IMR-90 (cell line): ENCODE data around the gene EDC4. TPM values are rescaled to one million over a fixed set of nuclear protein-coding genes. Genes with fewer than 3 reads are reported as not detected.

ENCODE experiments used
- ATAC-seq: fragments of 200-7000 bp; cut with Tn5 transposase; 2 replicates; pipeline ENCODE4 v1.9.1; 2020; ENCODE audit warnings: low read depth, mild to moderate bottlenecking, moderate library complexity
- BruUV-seq: library from RNA; stranded (reverse); fragments of 400-500 nt; replicated peaks from 2 replicates; lab custom pipeline; 2021; lab: Mats Ljungman, UMichigan
- CTCF ChIA-PET: fragments of 300-600 bp; formaldehyde crosslinking; extraction: SDS; loops from one replicate; lab custom pipeline; 2021; ENCODE audit warnings: antibody characterized with exemption; lab: Yijun Ruan, JAX
- POLR2A ChIA-PET: fragments of 300-600 bp; sonication (Branson Sonifier 250); formaldehyde crosslinking; loops from one replicate; lab custom pipeline; 2022; ENCODE audit warnings: antibody characterized with exemption; ENCODE audit not compliant: unreplicated experiment; lab: Charles Lee
- DNase-seq: peaks from one replicate; pipeline ENCODE4 v3.0.0; 2013
- H2AFZ ChIP-seq: replicated peaks from 2 replicates; pipeline ENCODE3; 2013; ENCODE audit warnings: low read length, mild to moderate bottlenecking; ENCODE audit not compliant: poor library complexity
- H2AK5ac ChIP-seq: 2 replicates; pipeline ENCODE4 v1.6.1; 2013; ENCODE audit warnings: low read depth, low read length, inconsistent platforms
- H2AK9ac ChIP-seq: replicated peaks from 2 replicates; pipeline ENCODE3; 2013; ENCODE audit warnings: mild to moderate bottlenecking, low read depth, low read length, moderate library complexity; ENCODE audit not compliant: poor library complexity
- H2BK120ac ChIP-seq: 2 replicates; pipeline ENCODE4 v1.6.1; 2013; ENCODE audit warnings: low read depth, low read length, inconsistent platforms
- H2BK15ac ChIP-seq: 3 replicates; pipeline ENCODE4 v1.6.1; 2013; ENCODE audit warnings: low read depth, low read length, inconsistent platforms
- H2BK20ac ChIP-seq: 2 replicates; pipeline ENCODE4 v1.6.1; 2013; ENCODE audit warnings: low read depth, mild to moderate bottlenecking, inconsistent platforms, low read length, moderate library complexity
- H2BK5ac ChIP-seq: 2 replicates; pipeline ENCODE4 v1.6.1; 2013; ENCODE audit warnings: mild to moderate bottlenecking, low read depth, low read length, inconsistent platforms; ENCODE audit not compliant: poor library complexity, severe bottlenecking
- H3K14ac ChIP-seq: replicated peaks from 2 replicates; pipeline ENCODE4 v1.6.1; 2013; ENCODE audit warnings: low read depth, low read length, inconsistent platforms
- H3K18ac ChIP-seq: 2 replicates; pipeline ENCODE4 v1.6.1; 2013; ENCODE audit warnings: low read depth, low read length, control low read depth
- H3K23ac ChIP-seq: 2 replicates; pipeline ENCODE4 v1.6.1; 2013; ENCODE audit warnings: low read depth, low read length, inconsistent platforms
- H3K27ac ChIP-seq: 2 replicates; pipeline ENCODE4 v1.5.1; 2013; ENCODE audit warnings: mild to moderate bottlenecking, control low read depth, low read length; ENCODE audit not compliant: insufficient read depth
- H3K27me3 ChIP-seq: 2 replicates; pipeline ENCODE4 v1.6.1; 2013; ENCODE audit warnings: low read length; ENCODE audit not compliant: control insufficient read depth, insufficient read depth
- H3K36me3 ChIP-seq: 2 replicates; pipeline ENCODE4 v1.6.1; 2013; ENCODE audit warnings: low read length, mixed read lengths; ENCODE audit not compliant: control insufficient read depth, insufficient read depth
- H3K4ac ChIP-seq: 2 replicates; pipeline ENCODE4 v1.6.1; 2013; ENCODE audit warnings: low read depth, low read length, inconsistent platforms
- H3K4me1 ChIP-seq: 2 replicates; pipeline ENCODE4 v1.6.1; 2013; ENCODE audit warnings: low read length, mixed read lengths; ENCODE audit not compliant: control insufficient read depth, insufficient read depth
- H3K4me2 ChIP-seq: 2 replicates; pipeline ENCODE4 v1.6.1; 2013; ENCODE audit warnings: low read depth, mild to moderate bottlenecking, control low read depth, low read length, moderate library complexity
- H3K4me3 ChIP-seq: 2 replicates; pipeline ENCODE4 v1.5.1; 2013; ENCODE audit warnings: low read depth, mild to moderate bottlenecking, control low read depth, low read length, moderate library complexity; ENCODE audit not compliant: insufficient read depth
- H3K56ac ChIP-seq: 2 replicates; pipeline ENCODE4 v1.6.1; 2013; ENCODE audit warnings: low read length, inconsistent platforms; ENCODE audit not compliant: insufficient read depth; ENCODE audit errors: extremely low read depth
- H3K79me1 ChIP-seq, 2 experiments: 2 replicates each; pipeline ENCODE4 v1.6.1; 2013; ENCODE audit warnings: low read length in 2 of 2, inconsistent platforms in 1 of 2, low read depth in 1 of 2
- H3K9ac ChIP-seq: 2 replicates; pipeline ENCODE4 v1.6.1; 2013; ENCODE audit warnings: low read depth, low read length, control low read depth
- H3K9me1 ChIP-seq: 2 replicates; pipeline ENCODE4 v1.6.1; 2013; ENCODE audit warnings: low read length, inconsistent platforms; ENCODE audit not compliant: insufficient read depth
- H3K9me3 ChIP-seq: 2 replicates; pipeline ENCODE4 v1.6.1; 2013; ENCODE audit warnings: low read length; ENCODE audit not compliant: control insufficient read depth, insufficient read depth
- H4K20me1 ChIP-seq: 2 replicates; pipeline ENCODE4 v1.6.1; 2013; ENCODE audit warnings: low read length, inconsistent platforms; ENCODE audit not compliant: insufficient read depth
- H4K5ac ChIP-seq: 2 replicates; pipeline ENCODE4 v1.6.1; 2013; ENCODE audit warnings: mild to moderate bottlenecking, low read depth, low read length, control low read depth
- H4K8ac ChIP-seq, 2 experiments: 2 replicates each; pipeline ENCODE4 v1.6.1; 2013; ENCODE audit warnings: low read depth in 2 of 2, low read length in 2 of 2, control low read depth in 1 of 2, inconsistent platforms in 1 of 2
- H4K91ac ChIP-seq: 2 replicates; pipeline ENCODE4 v1.6.1; 2013; ENCODE audit warnings: low read depth, low read length, inconsistent platforms; ENCODE audit not compliant: insufficient read depth
- BHLHE40 ChIP-seq: fragments of 150-350 bp; IDR thresholded peaks from 2 replicates; pipeline ENCODE4 v1.6.1; 2016; ENCODE audit warnings: mild to moderate bottlenecking, low read depth, low read length
- CEBPB ChIP-seq: IDR thresholded peaks from 2 replicates; pipeline ENCODE4 v1.6.1; 2012; ENCODE audit warnings: low read depth, low read length, improper control_type of control experiment
- CTCF ChIP-seq: conservative IDR thresholded peaks from 2 replicates; pipeline ENCODE4 v1.5.1; 2012; ENCODE audit warnings: mild to moderate bottlenecking, low read depth, low read length, improper control_type of control experiment
- FOS ChIP-seq: fragments of 150-350 bp; IDR thresholded peaks from 2 replicates; pipeline ENCODE4 v1.6.1; 2016; ENCODE audit warnings: low read depth, low read length
- MAZ ChIP-seq: IDR thresholded peaks from 2 replicates; pipeline ENCODE4 v1.6.1; 2012; ENCODE audit warnings: low read depth, mild to moderate bottlenecking, low read length, improper control_type of control experiment, moderate library complexity, borderline replicate concordance
- MXI1 ChIP-seq: IDR thresholded peaks from 2 replicates; pipeline ENCODE4 v1.6.1; 2012; ENCODE audit warnings: low read depth, mild to moderate bottlenecking, low read length, moderate library complexity, borderline replicate concordance
- RAD21 ChIP-seq: IDR thresholded peaks from 2 replicates; pipeline ENCODE4 v1.6.1; 2012; ENCODE audit warnings: low read length, improper control_type of control experiment
- RCOR1 ChIP-seq: IDR thresholded peaks from 2 replicates; pipeline ENCODE4 v1.6.1; 2012; ENCODE audit warnings: mild to moderate bottlenecking, low read length, improper control_type of control experiment; ENCODE audit not compliant: insufficient replicate concordance
- RFX5 ChIP-seq: IDR thresholded peaks from 2 replicates; pipeline ENCODE4 v1.8.0; 2012; ENCODE audit warnings: low read depth, mild to moderate bottlenecking, low read length, moderate library complexity
- SMC3 ChIP-seq: fragments of 150-350 bp; IDR thresholded peaks from 2 replicates; pipeline ENCODE4 v1.6.1; 2016; ENCODE audit warnings: low read depth, mild to moderate bottlenecking, antibody characterized with exemption, low read length, moderate library complexity
- USF2 ChIP-seq: fragments of 150-350 bp; IDR thresholded peaks from 2 replicates; pipeline ENCODE4 v1.6.1; 2017; ENCODE audit warnings: mild to moderate bottlenecking, antibody characterized with exemption, low read length, low read depth
- WGBS, 2 experiments: methylation state at CpG; one replicate each; pipeline versions ENCODE4 v1.1.5 to v1.1.7; 2013; ENCODE audit warnings: missing lambda C conversion rate in 2 of 2; ENCODE audit not compliant: insufficient read length in 1 of 2; ENCODE audit errors: extremely low coverage in 2 of 2; 5-methylcytosine and 5-hydroxymethylcytosine counted together
- dilution Hi-C: fragments of 300-500 bp; cut with HindIII; formaldehyde crosslinking; loops from one replicate; pipeline ENCODE4 v1.14.3; 2018; ENCODE audit warnings: low sequenced_read_pairs; ENCODE audit not compliant: unreplicated experiment
- in situ Hi-C: fragments of 300-500 bp; cut with MboI; formaldehyde crosslinking; loops from 3 replicates; pipeline ENCODE4 v1.14.3; 2019; ENCODE audit warnings: low sequenced_read_pairs, inconsistent platforms, mixed read lengths
- intact Hi-C: fragments of 100-400 bp; cut with micrococcal nuclease; formaldehyde crosslinking; loops from 2 replicates; pipeline ENCODE4 v1.10.0; 2022
- polyA plus RNA-seq, 3 experiments: library from polyadenylated mRNA; depleted of rRNA; stranded (reverse); fragments of >200 nt; gene quantifications; 2 replicates each; pipeline ENCODE4 v1.2.3, GENCODE V29; 2012; ENCODE audit warnings: low replicate concordance in 1 of 3
- total RNA-seq: library from RNA; depleted of rRNA; stranded (reverse); fragments of >200 nt; gene quantifications from 2 replicates; pipeline ENCODE4 v1.2.3, GENCODE V29; 2012

The EDC4 gene
- total and polyA plus RNA-seq, 2 of the 4 experiments (the other 2 are of a cell fraction) = 33.2 to 64.0 TPM

GRCh38 chr16:67846063-67846319 is 26.9 kb upstream of the EDC4 start:
- peak overlapping the region; percentile 92 for H3K4ac ChIP-seq
- peak overlapping the region; percentile 4; the same call in 1 of the 2 replicates for H2BK20ac ChIP-seq
- H3K4me1 ChIP-seq = peaks cover 13% of the 10 kb centered on the region
- ChIA-PET POLR2A (no interaction called here), CTCF (no interaction called here)
- peak overlapping the region; percentile 98 for H4K5ac ChIP-seq
- H3K36me3 ChIP-seq = 0 out of 2 replicates have a peak, but pooled peaks cover 2% of the 10 kb centered on the region
- peaks cover 21% of the 10 kb centered on the region for H3K9me1 ChIP-seq
- H3K4me3 ChIP-seq = peak overlapping the region; percentile 53
- peak overlapping the region; percentile 91 for H3K18ac ChIP-seq
- H3K27me3 ChIP-seq = no peaks in the 10 kb centered on the region
- peak overlapping the region; percentile 85 for H4K91ac ChIP-seq
- peak overlapping the region; percentile 96 for H3K4me2 ChIP-seq
- TF ChIP-seq RFX5 (no peak), MAZ (no peak), CEBPB (no peak), USF2 (no peak), CTCF (no peak), RAD21 (no peak), MXI1 (no peak), RCOR1 (no peak), SMC3 (no peak), BHLHE40 (no peak), FOS (no peak)
- H4K20me1 ChIP-seq = peaks cover 43% of the 10 kb centered on the region
- H2AK5ac ChIP-seq = peak overlapping the region; percentile 83
- peak overlapping the region; percentile 96 for H3K23ac ChIP-seq
- no peaks in the 10 kb centered on the region for H3K9me3 ChIP-seq
- intact Hi-C loops (loop anchor here (2.0 kb wide), 1 partner anchor 27 kb away; the partner anchor contains the start of gene EDC4), dilution Hi-C loops (no loop called here), in situ Hi-C loops (no loop called here)
- peak overlapping the region; percentile 94 for H2AFZ ChIP-seq
- H3K9ac ChIP-seq = peak overlapping the region; percentile 94
- peak overlapping the region; percentile 83 to 95 for H4K8ac ChIP-seq
- ATAC-seq (no peak), DNase-seq (no peak)
- H3K56ac ChIP-seq = peak overlapping the region; percentile 76
- H3K27ac ChIP-seq = peak overlapping the region; percentile 98
- WGBS, 2 experiments = no CpG with 5 or more reads among the region's 2 CpGs
- peak overlapping the region; percentile 76; the same call in 1 of the 2 replicates for H2BK120ac ChIP-seq
- H3K14ac ChIP-seq = peak overlapping the region; percentile 88
- peak overlapping the region; percentile 93 for H2AK9ac ChIP-seq
- H3K79me1 ChIP-seq = peaks cover 24 to 67% of the 10 kb centered on the region in 2 experiments
- H2BK15ac ChIP-seq = peak overlapping the region; percentile 12; the same call in 1 of the 3 replicates
- peak overlapping the region; percentile 91 for H2BK5ac ChIP-seq
- BruUV-seq = no TSS peak
